Mesodermal cell (in vitro differentiated cells): ENCODE results near the gene UNC50.

Experiments used
- H3K27ac ChIP-seq: 2 replicates; pipeline ENCODE4 v1.7.0; 2013; ENCODE audit warnings: mild to moderate bottlenecking, low read depth, low read length, moderate library complexity; ENCODE audit not compliant: severe bottlenecking
- H3K36me3 ChIP-seq: 2 replicates; pipeline ENCODE4 v1.7.1; 2013; ENCODE audit warnings: mild to moderate bottlenecking, low read length, moderate library complexity; ENCODE audit not compliant: control insufficient read depth, insufficient read depth
- H3K4me1 ChIP-seq: one replicate; pipeline ENCODE4 v1.7.1; 2013; ENCODE audit warnings: mild to moderate bottlenecking, low read length; ENCODE audit not compliant: insufficient read depth, control insufficient read depth, poor library complexity, severe bottlenecking
- H3K4me3 ChIP-seq: 2 replicates; pipeline ENCODE4 v1.7.0; 2013; ENCODE audit warnings: low read length, control low read depth, mild to moderate bottlenecking; ENCODE audit not compliant: insufficient read depth, poor library complexity, severe bottlenecking; ENCODE audit errors: extremely low read depth
- H3K9me3 ChIP-seq: 2 replicates; pipeline ENCODE4 v1.7.1; 2013; ENCODE audit warnings: mild to moderate bottlenecking, low read length, moderate library complexity; ENCODE audit not compliant: control insufficient read depth
- WGBS, 2 experiments: methylation state at CpG; one replicate each; pipeline ENCODE4 v1.1.5; 2013; ENCODE audit warnings: missing lambda C conversion rate in 2 of 2; ENCODE audit not compliant: insufficient coverage in 2 of 2; 5-methylcytosine and 5-hydroxymethylcytosine counted together

UNC50 gene

DNA sequence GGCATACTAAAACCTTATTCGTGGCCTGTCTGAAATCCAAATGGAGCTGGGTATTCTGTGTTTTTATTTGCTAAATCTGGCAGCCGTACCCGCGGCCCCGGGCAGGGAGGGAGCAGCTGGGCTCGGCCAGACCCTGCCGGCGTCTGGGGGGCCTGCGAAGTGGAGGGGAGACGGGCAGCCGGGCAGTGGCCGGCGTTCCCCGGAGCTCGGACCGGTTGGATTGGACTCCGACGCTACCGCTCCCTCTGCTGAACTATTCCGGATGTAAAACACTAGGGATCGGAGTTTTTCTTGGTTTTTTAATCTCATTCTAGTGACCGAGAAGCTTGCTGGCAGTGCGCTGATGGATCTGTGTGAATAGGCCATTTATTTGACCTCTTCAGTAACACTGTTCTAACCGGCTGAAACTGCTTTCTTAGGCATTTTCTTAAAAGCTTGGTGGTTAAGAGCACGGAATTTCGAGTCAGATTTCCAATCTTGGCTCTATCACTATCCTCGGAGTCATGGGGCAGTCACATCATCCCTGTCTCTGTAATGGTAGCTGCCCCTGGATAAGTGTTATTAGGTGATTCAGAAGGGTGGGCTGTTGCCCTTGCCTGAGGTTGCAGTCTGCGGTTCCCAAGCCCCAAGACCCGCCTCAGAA, 694 bp downstream of the UNC50 start:
- peaks cover 39% of the 10 kb centered on the region for H3K36me3 ChIP-seq
- H3K9me3 ChIP-seq, result no peaks in the 10 kb centered on the region
- WGBS, 2 experiments, result 1 to 4% methylated on average over 23 to 26 of the region's 29 CpGs
- H3K4me1 ChIP-seq, result peaks cover 8% of the 10 kb centered on the region
- peak overlapping the region; percentile 94 for H3K4me3 ChIP-seq
- H3K27ac ChIP-seq, result peak overlapping the region; percentile 93

DNA sequence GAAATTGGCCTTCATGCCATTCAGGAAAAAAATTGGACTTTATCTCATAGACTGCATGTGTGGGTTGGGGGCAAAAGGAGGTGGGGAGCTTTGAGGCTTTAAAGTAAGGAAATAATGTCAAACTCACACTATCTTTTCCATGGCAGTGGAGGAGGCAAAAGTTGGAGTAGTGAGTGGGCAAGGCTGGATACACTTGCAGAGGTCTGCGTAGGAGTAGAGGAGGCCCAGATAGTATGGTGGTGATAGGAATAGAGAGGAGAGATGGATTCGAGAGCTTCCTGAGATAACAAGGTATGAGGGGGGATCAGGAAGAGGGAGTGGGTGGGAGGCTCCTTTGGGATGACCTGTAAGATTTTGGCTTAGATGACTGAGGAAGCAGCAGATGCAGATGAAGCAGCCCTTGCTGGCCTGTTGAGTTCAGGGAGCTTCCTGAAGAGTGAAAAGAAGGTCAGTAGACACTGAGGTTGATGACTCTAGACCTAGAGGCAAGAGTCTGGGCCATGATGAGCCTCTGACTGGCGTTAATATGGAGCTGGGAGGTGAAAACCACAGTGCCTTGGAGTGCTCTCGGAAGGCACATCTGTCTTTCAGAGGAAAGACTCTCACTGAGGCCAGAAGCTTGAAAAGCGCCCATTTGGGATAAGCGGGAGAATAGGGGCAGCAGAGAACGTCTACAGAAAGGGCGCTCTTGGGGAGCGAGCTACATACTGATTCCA, 5.8 kb downstream of the UNC50 start:
- H3K4me3 ChIP-seq, result no peak overlapping the region
- H3K27ac ChIP-seq, result no peak overlapping the region
- peaks cover 79% of the 10 kb centered on the region for H3K36me3 ChIP-seq
- peaks cover 8% of the 10 kb centered on the region for H3K4me1 ChIP-seq
- 92 to 98% methylated on average over 8 to 9 of the region's 9 CpGs for WGBS, 2 experiments
- no peaks in the 10 kb centered on the region for H3K9me3 ChIP-seq

DNA sequence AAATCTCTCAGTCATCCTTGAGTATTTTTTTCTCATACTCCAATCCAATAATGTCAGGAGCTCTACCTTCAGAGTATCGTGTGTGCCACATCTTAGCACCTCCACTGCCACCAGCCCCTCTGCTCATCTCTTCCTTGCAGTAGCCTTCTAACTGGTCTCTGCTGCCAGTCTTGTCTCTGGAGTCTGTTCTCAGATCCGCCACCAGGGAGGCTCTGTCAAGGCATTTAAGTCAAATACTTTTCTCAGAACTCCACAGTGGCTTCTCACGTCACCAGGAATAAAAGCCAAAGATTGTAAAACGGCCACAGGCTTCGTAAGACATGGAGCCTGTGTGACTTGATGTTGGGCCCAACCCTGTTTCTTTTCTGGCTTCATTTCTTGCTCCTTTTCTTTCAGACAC, 7.1 kb downstream of the UNC50 start:
- Histone ChIP-seq H3K4me1 (no peaks in the 10 kb centered on the region), H3K4me3 (no peak overlapping the region), H3K27ac (no peak overlapping the region), H3K9me3 (no peaks in the 10 kb centered on the region), H3K36me3 (peaks cover 72% of the 10 kb centered on the region)
- 95 to 96% methylated on average over 5 of the region's 5 CpGs for WGBS, 2 experiments

DNA sequence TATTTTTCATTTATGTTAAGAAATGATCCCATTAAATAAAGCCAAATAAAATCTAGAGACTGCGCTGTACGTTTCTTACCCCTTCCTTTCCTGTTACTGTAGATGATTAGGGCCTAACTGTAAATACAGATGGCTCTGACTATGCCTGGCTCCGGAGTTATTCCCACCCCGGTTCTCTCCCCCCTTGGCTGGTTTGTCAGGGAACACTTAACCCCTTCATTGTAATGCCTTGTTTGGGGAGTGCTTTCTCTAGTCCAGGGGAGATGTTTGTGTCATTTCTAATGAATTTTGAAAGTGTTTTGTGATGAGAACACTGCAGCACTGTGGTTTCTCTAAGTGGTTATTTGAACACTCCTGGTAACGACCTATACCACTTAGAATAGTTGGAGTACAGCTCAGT, 8.8 kb downstream of the UNC50 start:
- Histone ChIP-seq H3K36me3 (peaks cover 57% of the 10 kb centered on the region), H3K4me3 (no peak overlapping the region), H3K9me3 (no peaks in the 10 kb centered on the region), H3K4me1 (no peaks in the 10 kb centered on the region), H3K27ac (no peak overlapping the region)
- 100% methylated on average over 1 of the region's 5 CpGs; no CpG with 5 or more reads in 1 of the 2 experiments for WGBS, 2 experiments

DNA sequence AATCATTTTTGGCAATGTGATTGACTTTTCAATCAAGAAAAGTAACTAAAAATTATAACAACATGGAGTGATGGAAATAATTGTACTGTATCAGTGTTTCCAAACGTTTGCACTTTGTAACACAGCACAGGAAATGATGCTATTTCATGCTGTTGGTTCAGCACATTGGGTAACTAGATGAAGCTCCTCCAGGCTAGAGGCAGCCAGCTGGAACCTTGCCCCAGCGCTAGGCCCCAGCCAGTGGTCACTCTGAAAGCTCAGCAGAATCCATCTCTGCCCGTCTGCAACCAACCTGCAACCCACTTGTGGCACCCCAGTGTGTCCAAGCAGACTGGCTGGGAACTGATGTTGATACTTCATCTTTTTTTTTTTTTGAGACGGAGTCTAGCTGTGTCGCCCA, 15.3 kb downstream of the UNC50 start:
- no peaks in the 10 kb centered on the region for H3K9me3 ChIP-seq
- H3K4me3 ChIP-seq, result no peak overlapping the region
- H3K27ac ChIP-seq, result no peak overlapping the region
- H3K36me3 ChIP-seq, result no peaks in the 10 kb centered on the region
- H3K4me1 ChIP-seq, result no peaks in the 10 kb centered on the region
- WGBS, 2 experiments, result 78 to 89% methylated on average over 4 to 5 of the region's 5 CpGs

DNA sequence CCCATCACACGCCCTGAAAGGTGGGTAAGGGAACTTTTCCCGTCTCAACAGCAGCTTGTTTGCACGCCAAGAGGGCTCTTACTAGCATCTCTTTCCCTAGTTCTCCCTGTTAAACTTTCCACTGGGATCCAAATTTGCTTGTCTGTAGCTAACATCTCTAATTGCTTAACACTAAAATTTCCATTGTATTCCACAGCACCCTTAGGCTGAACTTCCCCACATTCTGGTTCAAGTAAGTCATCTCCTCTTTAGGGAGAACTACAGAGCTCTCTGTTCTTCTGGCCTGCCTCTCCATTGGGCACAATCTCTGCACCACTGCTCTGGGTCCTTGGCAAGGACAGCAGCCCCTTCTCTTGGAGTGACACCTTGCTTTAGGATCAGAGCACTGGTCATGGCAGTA, 24.0 kb downstream of the UNC50 start:
- Histone ChIP-seq H3K4me3 (no peak overlapping the region), H3K36me3 (no peaks in the 10 kb centered on the region), H3K4me1 (no peaks in the 10 kb centered on the region), H3K27ac (no peak overlapping the region), H3K9me3 (no peaks in the 10 kb centered on the region)
- 79 to 81% methylated on average over 2 to 3 of the region's 3 CpGs for WGBS, 2 experiments

DNA sequence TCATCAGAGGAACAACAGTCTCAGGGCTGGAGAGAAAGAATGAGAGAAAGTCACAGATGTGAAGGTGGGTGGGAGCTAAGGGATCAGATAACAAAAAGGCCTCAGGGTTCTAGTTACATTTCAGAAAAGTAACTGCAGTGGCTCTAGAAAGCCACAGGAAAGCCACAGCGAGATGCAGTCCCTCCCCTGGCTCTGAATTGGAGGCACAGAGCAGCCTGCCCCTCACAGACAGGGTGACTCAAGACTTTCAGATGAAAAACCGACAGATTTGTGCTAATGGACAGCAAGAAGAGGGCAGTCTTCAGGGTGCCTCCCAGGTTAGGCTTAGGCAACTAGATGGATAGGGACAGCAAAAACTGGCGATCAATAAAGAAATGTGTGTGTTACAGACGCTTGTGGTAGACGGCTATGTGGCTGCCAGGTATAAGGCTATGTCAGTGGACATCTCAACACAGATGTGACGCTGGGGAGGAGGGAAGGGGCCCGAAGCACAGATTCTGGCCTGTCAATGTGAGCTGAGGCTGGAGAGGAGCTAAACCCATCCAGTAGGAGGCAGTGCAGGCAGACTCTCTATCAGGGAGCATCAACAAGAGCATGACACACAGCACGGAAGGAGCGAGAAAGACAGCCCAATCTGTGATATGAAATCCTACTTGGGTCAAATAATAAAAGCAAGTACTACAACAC, 26.2 kb downstream of the UNC50 start:
- Histone ChIP-seq H3K36me3 (no peaks in the 10 kb centered on the region), H3K4me1 (no peaks in the 10 kb centered on the region), H3K4me3 (no peak overlapping the region), H3K27ac (no peak overlapping the region), H3K9me3 (no peaks in the 10 kb centered on the region)
- 48 to 61% methylated on average over 7 to 9 of the region's 9 CpGs for WGBS, 2 experiments

DNA sequence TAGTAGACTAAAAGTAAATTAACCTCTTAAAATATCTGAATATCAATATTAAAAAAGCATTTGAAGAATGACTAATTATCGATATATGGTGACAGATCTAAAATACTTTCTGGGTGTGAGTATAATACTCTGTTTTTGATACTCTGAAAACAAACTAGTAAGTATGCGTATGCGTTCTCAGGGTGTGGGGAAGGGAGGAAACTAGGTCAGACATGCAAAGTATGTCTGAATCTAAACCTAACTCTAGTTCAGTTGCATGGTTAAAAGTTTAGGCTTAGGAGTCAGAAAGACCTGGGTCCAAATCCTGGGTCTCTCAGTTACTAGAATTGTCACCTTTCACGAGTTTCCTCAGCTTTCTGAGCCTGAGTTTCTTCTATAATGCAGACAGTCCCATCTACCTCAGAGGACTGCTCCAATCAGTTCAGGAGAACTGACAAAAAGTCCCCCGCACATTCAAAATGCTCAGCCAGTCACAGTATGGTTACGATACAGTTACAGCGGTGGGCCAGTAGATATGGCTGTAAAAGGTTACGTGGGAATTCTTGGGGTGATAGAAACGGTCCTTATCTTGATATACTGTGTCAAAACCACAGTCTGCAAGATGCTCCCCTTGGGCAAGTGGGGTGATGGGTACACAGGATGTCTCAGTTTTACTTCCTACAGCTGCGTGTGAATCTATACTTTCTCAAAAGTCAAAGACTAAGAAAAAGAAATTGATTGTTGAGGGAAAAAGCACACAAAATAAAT, 29.2 kb downstream of the UNC50 start:
- H3K4me1 ChIP-seq, result no peaks in the 10 kb centered on the region
- no peaks in the 10 kb centered on the region for H3K36me3 ChIP-seq
- no peak overlapping the region for H3K27ac ChIP-seq
- no peak overlapping the region for H3K4me3 ChIP-seq
- H3K9me3 ChIP-seq, result no peaks in the 10 kb centered on the region
- WGBS, 2 experiments, result 82 to 90% methylated on average over 5 to 7 of the region's 10 CpGs

DNA sequence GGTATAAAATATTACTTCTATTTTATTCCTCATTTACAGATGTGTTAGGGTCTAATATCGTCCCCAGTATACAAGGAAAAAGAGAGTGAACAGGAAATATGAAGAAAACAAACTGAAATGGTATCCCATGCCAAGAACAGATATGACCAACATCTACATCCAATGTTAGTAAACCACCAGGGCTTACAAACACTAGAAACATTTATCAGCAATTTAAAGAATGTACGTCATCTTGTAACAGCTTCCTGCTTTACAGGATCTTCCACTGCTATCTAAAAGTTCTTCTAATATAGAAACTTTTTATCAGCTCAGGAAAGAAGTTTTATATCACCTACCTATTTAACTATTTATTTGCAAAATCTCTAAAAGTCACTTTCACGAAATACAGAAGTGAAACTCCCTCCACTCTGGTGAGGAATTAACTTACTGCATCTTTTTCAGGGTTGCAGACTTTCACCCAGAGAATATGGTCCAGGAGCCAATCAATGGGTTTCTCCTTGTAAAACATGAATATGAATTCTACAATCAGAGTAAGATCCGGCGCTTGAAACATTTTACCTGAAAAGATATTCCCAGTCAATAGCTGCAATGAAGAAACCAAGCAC, 35.2 kb downstream of the UNC50 start:
- WGBS, 2 experiments, result 85 to 97% methylated on average over 4 of the region's 5 CpGs
- no peaks in the 10 kb centered on the region for H3K4me1 ChIP-seq
- H3K4me3 ChIP-seq, result no peak overlapping the region
- H3K27ac ChIP-seq, result no peak overlapping the region
- no peaks in the 10 kb centered on the region for H3K9me3 ChIP-seq
- no peaks in the 10 kb centered on the region for H3K36me3 ChIP-seq

DNA sequence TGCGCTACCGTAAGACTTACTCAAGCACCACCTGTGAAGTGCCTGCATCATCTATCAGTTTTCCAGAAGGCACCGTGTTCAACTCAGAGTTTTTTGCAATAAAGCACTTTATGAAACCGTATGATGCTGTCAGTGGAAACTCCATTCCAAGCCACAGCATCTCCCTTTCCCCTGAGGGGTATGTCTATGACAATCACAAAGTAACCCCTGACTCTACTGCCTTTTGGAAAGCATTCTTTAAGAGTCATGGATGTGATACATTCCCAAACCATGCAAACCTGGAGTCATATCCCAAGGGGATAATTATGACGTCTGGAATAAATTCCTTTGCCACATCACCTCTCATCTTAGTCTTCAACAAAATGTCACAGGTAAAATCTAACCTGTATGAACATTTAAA, 39.2 kb downstream of the UNC50 start:
- 83% methylated on average over 5 of the region's 5 CpGs for WGBS, 2 experiments
- Histone ChIP-seq H3K36me3 (no peaks in the 10 kb centered on the region), H3K4me3 (no peak overlapping the region), H3K9me3 (no peaks in the 10 kb centered on the region), H3K4me1 (no peaks in the 10 kb centered on the region), H3K27ac (no peak overlapping the region)
